ENCODE results near the gene F2.

The F2 gene

GRCh38 chr11:46741600-46742484 is 22.8 kb downstream of the F2 start:
- no peak for DNase-seq (ENCODE audit: low read depth in 4 of 4, low spot score in 1 of 4)

- DNase-seq (ENCODE audit: low read depth in 4 of 4, low spot score in 1 of 4), result no peak
These were observed 24.0 kb downstream of the F2 start for GRCh38 chr11:46743043-46743442.

GRCh38 chr11:46743693-46744339 is 24.8 kb downstream of the F2 start:
- DNase-seq (ENCODE audit: low read depth in 4 of 4, low spot score in 1 of 4), result no peak

GRCh38 chr11:46745328-46745727 is 26.3 kb downstream of the F2 start:
- no peak for DNase-seq (ENCODE audit: low read depth in 4 of 4, low spot score in 1 of 4)

- DNase-seq (ENCODE audit: low read depth in 4 of 4, low spot score in 1 of 4), result no peak
These were observed 27.0 kb downstream of the F2 start for GRCh38 chr11:46745995-46746394.

GRCh38 chr11:46747150-46747549 is 28.1 kb downstream of the F2 start:
- no peak for DNase-seq (ENCODE audit: low read depth in 4 of 4, low spot score in 1 of 4)

GRCh38 chr11:46755962-46756361 is 36.9 kb downstream of the F2 start:
- no peak for DNase-seq (ENCODE audit: low read depth in 4 of 4, low spot score in 1 of 4)

- DNase-seq (ENCODE audit: low read depth in 4 of 4, low spot score in 1 of 4), result no peak
These were observed 40.2 kb downstream of the F2 start for GRCh38 chr11:46759196-46759595.

GRCh38 chr11:46760429-46761128 is 41.6 kb downstream of the F2 start:
- no peak for DNase-seq (ENCODE audit: low read depth in 4 of 4, low spot score in 1 of 4)

- no peak for DNase-seq (ENCODE audit: low read depth in 4 of 4, low spot score in 1 of 4)
These were observed 42.8 kb downstream of the F2 start for GRCh38 chr11:46761807-46762206.

GRCh38 chr11:46762248-46762647 is 43.2 kb downstream of the F2 start:
- no peak for DNase-seq (ENCODE audit: low read depth in 4 of 4, low spot score in 1 of 4)

GRCh38 chr11:46766656-46767055 is 47.6 kb downstream of the F2 start:
- no peak for DNase-seq (ENCODE audit: low read depth in 4 of 4, low spot score in 1 of 4)

GRCh38 chr11:46769636-46770221 is 50.7 kb downstream of the F2 start:
- DNase-seq (ENCODE audit: low read depth in 4 of 4, low spot score in 1 of 4), result no peak

GRCh38 chr11:46776878-46777277 is 57.9 kb downstream of the F2 start:
- no peak for DNase-seq (ENCODE audit: low read depth in 4 of 4, low spot score in 1 of 4)

GRCh38 chr11:46778416-46778815 is 59.4 kb downstream of the F2 start:
- DNase-seq (ENCODE audit: low read depth in 4 of 4, low spot score in 1 of 4), result no peak

All from stimulated activated CD4-positive, alpha-beta T cell treated with anti-CD3 and anti-CD28 coated beads, Interleukin-1b, Interleukin-23, amount 100 ng/mL, for 24 hours (primary cell).